GM18870 (cell line): ENCODE measurements around the gene CD28.
A peak's percentile ranks its signal among the peaks of the same experiment; 100 is the strongest.
"Not testable (repeated sequence)": the region's sequence is repeated elsewhere in the genome, so short reads cannot be mapped to it uniquely, and the experiment has no call there.

Source experiments
- ATAC-seq: cut with Tn5 transposase; IDR thresholded peaks from one replicate; pipeline ENCODE4 v1.9.1; 2021; ENCODE audit warnings: moderate library complexity; ENCODE audit not compliant: unreplicated experiment

Gene CD28

DNA sequence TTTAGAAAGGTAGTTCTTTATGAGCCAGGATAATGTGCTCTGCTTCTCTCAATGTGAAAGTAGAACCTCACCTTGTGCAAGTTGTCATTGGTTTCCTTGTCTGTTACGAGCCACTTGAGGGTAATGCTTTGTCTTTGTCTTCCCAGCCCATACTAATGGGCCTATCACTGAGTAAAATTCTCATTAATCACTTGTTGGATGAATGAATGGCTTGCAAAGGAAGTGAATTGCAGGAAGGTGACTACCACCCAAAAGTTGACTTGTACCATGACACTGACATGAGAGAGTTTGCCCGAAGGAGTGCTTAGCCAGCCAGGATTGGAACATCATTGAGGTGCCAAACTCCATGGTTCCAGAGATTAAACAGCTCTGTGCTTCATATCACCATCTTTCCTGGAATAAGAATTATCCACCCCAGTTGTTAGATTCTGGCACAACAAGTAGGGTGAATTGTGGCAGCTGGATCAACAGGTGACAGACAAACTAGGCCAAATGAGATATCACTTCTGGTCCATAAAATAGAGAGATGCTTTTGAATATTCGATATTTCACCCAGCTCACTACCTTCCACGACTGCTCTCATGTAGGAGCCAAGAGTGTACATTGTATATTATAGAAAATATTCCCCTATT is 20.5 kb upstream of the CD28 start:
- no peak for ATAC-seq

DNA sequence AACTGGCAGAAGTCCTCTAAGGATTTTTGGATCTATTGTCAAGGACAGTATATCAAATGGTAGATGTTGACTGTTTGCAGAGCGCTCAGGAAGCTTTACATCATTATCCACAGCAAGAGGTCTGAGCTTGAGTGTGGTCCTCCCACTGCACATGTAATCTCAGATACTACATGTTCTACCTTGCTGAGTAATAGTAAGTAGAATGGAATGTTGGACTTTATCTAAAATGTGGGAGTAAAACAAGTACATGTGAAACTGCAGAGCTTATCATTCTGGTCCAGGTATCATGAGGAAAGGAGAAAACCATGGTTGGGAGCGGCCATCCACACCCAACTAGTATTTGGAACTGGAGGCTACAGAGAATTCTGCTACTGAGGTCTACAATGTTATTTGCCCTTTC is 19.3 kb upstream of the CD28 start:
- ATAC-seq: no peak

DNA sequence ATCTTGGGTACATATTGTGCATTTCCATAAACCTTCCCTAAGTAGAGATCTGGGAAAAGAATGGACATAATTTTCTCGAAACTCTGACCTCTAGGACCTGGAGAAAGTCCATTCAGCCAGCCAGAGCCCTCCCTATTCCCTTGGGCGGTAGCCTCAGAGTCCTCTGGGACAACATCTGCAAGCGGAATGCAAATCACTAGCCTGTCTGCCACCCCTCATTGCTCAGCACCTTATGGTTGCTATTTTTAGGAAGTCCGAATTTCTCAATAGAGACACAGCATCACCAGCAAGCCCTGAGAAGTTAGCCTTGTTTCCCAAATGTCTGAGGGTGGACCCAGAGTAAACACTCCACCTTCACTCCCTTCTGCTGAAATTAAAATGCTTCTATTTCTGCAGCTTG is 17.6 kb upstream of the CD28 start:
- ATAC-seq: peak; percentile 59

DNA sequence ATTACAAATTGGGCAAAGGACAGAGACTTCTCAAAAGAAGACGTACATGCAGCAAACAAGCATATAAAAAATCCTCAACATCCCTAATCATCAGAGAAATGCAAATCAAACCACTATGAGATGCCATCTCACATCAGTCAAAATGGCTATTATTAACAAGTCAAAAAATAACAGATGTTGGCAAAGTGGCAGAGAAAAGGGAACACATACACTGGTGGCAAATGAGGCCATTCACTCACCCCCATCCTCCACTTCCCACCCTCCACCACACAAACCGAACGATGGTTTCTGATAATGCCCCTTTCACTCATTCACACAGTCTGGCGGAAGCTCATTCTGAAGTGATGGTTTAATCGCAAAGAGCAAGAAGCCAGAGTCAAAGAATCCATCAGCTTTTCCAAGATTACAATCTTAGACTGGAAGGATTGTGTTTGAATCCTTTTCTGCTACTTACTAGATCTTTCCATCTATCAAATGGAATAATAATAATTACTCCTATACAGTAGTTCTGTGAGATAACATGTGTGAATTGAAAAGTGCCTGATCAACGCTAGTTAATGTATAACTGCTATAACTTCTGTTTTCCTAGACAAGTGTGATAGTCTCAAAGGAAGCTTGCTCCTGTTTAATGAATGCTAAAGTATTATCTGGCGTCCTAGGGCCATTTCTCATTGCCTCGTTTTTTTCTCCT is 16.9 kb upstream of the CD28 start:
- peak; percentile 51 for ATAC-seq

DNA sequence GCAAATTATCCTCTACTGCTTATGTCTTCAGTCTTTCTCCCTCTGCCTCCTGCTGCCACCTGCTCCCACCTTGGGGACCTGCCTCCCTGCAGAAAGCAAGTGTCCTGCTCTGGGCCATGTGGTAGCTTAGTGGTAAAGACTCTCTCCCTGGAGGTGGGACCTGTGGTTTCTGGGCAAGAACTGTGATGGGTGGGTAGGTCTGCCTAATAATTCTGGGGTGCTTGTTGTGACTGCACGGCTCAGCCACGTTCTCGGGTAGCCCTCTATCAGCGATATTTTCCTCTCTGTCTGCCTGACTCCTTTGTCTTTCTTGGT is 16.4 kb upstream of the CD28 start:
- no peak for ATAC-seq

DNA sequence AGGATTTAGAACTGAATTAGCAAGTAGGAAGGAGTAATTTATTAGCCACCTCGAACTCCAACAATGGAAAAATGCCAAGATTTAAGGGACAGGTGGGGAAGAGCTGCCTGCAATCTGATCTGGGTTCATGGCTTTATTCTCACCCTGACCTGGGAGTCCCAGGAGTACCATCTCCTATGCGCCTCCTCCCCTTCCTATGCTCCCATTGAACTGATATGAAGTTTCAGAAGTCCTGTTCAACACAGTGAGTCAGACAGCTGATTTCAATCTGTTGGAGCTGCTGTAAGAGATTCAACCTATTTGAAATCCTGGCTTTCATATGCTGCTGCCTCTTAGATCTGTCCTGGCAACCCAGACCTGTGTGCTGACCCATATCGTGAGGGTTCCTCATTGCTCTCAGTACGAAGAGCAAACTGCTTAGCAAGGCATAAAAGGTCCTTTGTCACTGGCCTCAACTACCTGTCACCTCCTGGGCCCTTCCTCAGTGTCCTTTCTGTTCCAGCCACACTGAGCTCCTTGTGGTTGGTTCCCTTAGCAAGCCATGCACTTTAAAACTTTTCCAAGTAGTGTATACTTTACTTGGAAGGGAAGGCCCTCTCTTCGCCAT is 15.9 kb upstream of the CD28 start:
- no peak for ATAC-seq

DNA sequence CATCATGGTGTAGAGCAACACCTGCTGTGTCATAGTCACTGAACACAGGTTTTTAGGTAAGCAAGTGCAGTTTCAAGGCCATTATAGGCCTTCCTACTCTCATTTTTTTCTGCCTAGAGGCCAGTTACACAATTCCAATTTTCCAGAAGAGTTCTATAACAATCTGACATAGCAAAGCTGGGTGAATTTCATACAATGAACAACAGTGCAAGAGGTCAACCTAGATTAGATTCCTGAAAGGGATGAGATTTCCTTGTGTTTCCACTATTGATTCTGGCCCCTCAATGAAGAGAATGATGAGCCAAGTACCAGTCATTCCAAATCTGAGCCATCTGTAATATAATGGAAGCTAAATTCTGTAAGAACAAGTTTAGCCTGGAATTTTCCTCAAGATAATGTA is 15.3 kb upstream of the CD28 start:
- ATAC-seq: no peak

DNA sequence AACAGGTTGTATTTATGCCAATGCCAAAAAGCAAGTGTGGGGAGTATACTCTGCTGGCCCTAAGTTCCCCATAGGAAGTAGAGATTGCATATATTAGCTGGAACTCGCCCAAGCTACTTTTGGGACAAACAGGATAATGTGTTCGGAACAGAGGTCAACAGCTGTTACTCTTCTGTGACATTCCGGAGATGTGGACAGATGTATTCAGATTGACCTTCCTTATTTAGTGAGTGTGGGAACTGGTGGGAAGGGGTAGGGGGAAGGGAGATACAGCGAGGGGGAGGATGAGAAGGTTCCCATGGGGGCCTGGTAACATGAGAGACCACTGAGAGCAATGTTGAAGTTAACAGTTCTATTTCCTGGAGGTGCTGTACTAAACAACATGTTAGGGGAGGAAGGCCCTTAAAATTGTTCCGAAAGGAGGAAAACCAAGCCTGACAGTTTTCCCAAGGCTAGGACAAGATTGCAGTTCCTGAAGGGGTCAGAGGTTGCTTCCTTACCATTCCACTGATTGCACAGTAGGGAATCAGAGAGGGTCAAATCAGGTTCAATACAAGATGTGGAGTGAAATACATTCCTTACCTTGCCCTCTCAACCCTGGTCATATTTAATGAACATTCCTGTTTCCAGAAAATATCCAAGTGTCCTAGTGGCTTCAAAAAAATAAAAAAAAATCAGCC is 14.3 kb upstream of the CD28 start:
- no peak for ATAC-seq

DNA sequence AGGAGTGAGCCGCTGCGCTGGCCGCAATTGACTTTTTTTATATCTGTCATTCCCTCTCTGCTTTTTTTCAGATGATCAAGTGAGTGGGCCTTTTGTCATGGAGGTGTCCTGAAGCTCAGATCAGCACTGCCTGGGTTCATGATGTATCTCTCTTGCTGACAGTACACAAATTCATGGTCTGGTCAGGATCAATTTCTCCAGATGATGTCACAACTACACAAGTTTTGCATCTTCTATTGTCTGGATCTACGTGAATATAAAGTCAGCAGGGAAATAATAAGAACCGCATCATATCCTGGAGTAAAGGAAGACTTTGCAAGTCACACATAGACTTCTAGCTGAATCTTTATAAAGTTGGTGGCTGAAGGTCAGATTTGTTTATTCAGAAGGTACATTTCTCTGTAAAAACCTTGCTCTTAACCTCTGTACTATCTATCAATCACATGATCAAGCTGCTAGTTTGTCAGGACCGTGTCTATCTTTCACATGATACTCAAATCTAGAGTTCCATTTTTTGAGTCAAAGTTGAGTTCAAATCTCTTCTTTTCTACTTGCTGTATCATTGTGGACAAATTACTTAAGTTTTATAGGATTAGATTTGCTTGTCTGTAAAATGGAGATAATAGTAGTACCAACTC is 13.1 kb upstream of the CD28 start:
- ATAC-seq: no peak

DNA sequence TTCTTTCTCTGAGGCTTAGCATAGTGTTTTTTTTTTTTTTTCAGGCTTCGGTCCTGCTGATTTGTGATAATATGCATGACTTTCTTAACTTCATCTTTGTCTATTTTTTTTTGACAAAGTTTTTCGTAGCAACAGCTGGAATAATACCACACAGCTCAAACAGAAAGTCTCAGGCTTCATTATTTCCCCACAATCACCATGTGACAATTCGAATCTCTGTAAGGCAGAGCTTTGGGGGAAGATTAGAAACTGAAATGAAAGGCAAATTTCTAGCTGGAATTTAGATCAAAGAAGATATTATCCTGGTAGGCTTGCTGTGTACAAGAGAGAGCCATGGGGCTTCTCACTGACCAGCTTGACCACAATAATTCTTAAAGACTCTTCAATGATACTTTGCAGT is 12.2 kb upstream of the CD28 start:
- ATAC-seq: no peak

DNA sequence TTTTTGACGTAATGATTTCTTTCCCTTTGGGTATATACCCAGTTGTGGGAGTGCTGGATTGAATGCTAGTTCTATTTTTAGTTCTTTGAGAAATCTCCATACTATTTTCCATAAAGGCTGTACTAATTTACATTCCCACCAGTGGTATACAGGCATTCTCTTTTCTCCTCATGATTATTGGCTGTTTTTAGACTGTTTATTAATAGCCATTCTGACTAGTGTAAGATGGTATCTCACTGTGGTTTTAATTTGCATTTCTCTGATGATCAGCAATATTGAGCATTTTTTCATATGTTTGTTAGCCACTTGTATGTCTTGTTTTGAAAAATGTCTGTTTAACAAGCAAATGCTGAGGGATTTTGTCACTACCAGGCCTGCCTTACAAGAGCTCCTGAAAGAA is 9.2 kb upstream of the CD28 start:
- ATAC-seq: peak; percentile 51

DNA sequence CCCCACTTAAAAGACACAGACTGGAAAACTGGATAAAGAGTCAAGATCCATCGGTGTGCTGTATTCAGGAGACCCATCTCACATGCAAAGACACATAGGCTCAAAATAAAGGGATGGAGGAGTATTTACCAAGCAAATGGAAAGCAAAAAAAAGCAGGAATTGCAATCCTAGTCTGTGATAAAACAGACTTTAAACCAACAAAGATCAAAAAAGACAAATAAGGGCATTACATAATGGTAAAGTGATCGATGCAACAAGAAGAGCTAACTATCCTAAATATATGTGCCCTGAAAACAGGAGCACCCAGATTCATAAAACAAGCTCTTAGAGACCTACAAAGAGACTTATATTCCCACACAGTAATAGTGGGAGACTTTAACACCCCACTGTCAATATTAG is 8.7 kb upstream of the CD28 start:
- ATAC-seq: not testable (repeated sequence)

DNA sequence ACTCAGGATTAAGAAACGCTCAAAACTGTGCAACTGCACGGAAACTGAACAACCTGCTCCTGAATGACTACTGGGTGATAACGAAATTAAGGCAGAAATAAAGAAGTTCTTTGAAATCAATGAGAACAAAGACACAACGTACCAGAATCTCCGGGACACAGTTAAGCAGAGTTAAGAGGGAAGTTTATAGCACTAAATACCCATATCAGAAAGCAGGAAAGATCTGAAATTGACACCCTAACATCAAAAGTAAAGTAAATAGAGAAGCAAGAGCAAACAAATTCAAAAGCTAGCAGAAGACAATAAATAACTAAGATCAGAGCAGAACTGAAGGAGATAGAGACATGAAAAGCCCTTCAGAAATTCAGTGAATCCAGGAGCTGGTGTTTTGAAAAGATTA is 8.0 kb upstream of the CD28 start:
- not testable (repeated sequence) for ATAC-seq

DNA sequence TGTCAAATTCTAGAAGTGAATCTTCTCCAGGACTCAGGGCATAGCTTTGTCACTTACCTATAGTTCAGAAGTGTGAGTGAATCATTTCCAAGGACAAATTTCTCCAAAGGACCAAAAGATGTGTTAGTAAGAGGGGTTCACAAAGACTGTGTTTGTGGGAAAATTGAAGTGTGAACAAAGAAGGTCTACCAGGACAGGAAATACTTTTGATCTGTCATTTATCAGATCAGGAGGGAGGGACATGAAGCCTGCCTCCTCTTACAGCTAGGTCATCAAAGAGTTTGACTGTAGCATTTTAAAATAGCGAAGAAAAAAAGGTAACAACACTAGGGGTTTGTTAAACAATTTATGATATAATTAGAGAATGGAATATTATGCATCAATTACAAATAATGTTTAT is 2.0 kb upstream of the CD28 start:
- no peak for ATAC-seq

DNA sequence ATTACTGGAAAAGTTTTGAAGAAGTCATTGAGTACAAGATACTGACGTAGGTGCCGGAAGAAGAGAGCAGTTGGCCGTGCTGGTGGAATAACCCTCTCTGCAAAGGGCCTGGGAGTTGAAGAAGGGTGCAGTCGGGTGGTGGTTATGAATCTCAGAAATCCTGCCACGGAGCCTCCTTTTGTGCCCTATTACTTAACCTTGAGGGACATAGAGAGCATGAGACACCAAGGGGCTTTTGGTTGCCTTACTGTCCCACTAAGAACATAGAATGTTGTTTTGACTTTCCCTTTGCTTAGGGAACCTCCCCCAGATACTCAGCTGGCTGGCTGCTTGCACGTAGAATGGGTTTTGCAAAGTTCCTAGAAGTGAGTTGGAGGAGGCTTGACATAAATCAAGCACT is 1.3 kb upstream of the CD28 start:
- ATAC-seq: no peak

DNA sequence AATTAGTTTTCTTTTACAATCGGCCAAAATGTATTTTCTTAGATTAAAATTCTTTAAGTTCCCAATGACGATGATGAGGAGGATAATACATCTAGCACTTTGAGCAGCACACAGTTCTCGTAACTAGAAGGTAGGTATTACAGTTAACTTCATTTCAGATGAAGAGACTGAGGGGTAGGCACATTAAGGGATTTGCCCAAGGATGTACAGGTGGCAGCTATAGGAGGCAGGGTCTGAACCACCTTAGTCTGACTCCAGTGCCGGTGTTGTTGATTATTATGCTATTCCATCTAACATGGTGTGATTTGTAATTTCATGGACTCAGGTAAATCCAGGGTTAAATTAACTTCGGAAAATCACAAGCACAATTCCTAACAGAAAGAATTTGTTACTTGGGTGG is 1.1 kb downstream of the CD28 start:
- no peak for ATAC-seq

DNA sequence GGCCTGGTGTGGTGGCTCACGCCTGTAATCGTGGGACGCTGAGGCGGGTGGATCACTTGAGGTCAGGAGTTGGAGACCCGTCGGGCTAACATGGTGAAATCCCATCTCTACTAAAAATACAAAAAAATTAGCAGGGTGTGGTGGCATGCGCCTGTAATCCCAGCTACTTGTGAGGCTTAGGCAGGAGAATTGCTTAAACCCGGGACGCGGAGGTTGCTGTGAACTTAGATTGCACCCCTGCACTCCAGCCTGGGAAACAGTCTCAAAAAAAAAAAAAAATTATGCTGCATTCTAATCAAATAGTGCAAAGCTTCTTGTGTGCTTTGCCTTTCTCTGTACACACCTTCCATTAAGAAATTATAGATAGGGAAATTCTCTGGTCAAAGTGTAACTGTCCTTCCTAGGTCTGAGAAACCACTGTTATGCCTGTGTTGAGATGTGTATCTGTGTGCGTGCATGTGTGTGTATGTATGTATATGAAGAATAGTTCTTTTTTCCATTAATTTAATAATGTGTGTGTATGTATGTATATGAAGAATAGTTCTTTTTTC is 2.5 kb downstream of the CD28 start:
- no peak for ATAC-seq

DNA sequence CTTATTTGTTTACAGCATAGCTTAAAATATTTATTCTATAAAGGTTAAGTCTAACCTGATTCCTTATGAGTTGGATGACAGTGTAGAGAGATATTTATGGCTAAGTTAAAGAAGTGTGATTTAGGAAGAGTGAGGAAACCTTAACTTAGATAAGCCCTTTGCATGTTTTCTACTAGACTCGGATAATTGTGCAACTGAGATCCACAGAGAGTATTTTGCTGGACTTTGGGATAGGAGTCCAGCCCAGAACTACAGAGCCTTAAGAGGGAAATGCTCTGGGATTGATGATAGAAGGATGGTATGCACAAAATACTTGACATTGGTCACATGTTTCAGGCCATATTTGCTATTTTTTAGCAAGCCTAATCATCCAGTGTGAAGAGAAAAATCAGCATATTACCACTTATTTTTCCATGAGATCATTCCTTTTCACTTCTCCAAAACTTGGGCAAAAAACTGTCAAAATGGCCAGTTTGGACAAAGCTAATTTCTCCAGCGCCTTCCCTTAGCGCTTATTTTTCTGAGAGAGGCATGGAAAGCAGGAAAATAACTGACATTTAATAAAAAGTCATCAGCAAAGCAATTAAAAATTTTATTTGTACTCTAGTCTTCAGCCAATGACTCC is 3.1 kb downstream of the CD28 start:
- no peak for ATAC-seq

DNA sequence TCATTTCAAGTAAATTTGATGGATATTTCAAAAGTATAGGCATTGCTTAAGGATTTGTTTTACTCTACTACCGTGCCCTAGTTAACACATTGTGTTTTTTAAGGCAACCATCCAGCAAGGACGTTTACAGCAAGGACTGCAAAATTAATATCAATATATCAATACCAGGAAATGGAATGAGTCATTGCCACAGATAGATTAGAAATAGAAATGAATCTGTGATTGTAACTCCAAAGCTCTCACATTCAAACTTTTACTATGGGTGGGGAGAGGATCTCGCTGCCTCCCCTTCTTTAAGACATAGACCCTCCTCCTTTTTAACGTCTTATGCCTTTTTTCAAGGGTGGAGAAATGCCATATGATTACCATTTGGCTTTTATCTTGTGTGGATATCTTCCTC is 3.8 kb downstream of the CD28 start:
- ATAC-seq: no peak

DNA sequence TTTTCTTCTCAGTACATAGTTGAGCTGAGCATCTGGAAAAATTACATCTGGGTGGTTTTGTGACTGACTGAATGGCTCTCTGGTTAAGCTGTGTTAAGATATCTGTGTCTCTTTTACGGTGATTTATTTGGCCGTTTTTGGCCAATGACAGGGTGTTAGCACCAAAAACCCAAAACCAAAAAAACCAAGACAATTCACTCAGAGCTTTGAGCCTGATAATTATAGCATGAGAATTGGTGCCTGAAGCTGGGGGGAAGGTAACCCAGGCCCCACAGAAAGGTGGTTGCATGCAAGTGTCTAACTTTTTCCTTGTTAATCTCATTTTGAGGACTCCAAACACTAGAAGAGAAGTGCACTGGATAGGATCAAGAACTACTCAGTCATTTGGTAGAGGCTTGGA is 4.5 kb downstream of the CD28 start:
- no peak for ATAC-seq

DNA sequence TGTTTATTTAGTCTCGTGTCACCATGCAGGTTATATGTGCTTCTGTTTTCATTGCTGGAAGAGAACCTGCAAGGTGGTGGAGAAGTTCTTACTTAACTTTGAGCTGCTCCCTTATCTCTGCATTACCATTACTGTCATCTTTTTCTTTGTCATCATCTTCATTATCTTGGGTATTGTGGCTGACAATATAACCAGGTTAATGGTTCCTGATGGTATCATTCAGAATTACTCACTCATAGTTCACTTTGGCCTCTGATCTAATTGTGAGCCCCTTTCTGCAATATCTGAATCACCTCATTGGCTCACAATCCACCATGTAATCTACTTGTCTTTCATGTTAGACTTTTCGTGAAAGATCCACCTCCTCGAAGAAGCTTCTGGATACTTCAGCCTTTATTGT is 5.0 kb downstream of the CD28 start:
- no peak for ATAC-seq
